ENCODE results near the gene SIX2.

DNA sequence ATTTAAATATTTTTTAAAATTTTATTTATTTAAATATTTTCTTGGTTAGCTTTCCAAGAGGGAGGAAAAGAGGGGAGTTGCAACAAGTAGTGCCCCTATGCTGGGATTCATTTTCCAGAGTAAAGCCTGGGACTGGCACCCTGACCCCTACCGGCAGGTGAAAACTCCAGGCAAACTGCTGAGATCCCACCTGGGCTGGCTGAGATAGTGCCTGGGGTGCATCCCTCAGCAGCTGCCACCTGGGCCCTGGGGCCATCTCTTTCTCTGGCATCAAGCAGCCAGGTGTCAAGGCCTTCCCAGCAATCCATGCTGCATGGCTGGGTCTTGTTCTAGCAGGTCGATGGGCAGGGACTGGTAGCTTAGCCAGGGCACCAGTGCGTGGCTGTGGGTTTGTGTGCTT is 6.6 kb downstream of the SIX2 start:
- TF ChIP-seq, protein P1, sequence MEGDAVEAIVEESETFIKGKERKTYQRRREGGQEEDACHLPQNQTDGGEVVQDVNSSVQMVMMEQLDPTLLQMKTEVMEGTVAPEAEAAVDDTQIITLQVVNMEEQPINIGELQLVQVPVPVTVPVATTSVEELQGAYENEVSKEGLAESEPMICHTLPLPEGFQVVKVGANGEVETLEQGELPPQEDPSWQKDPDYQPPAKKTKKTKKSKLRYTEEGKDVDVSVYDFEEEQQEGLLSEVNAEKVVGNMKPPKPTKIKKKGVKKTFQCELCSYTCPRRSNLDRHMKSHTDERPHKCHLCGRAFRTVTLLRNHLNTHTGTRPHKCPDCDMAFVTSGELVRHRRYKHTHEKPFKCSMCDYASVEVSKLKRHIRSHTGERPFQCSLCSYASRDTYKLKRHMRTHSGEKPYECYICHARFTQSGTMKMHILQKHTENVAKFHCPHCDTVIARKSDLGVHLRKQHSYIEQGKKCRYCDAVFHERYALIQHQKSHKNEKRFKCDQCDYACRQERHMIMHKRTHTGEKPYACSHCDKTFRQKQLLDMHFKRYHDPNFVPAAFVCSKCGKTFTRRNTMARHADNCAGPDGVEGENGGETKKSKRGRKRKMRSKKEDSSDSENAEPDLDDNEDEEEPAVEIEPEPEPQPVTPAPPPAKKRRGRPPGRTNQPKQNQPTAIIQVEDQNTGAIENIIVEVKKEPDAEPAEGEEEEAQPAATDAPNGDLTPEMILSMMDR (IDR thresholded peaks at IDR 0.05; ENCODE audit: extremely low read depth in 1 of 2, insufficient read depth in 1 of 2, low read depth in 1 of 2, low read length in 2 of 2): no peak
- TF ChIP-seq, protein P2, sequence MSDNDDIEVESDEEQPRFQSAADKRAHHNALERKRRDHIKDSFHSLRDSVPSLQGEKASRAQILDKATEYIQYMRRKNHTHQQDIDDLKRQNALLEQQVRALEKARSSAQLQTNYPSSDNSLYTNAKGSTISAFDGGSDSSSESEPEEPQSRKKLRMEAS (IDR thresholded peaks at IDR 0.05; ENCODE audit: insufficient read depth, insufficient read length): no peak
- TF ChIP-seq POLR2AphosphoS5 (IDR thresholded peaks at IDR 0.05; ENCODE audit: insufficient read depth, low read depth, low read length): no peak
- no peak for TF ChIP-seq EZH2 (IDR thresholded peaks at IDR 0.05; ENCODE audit: borderline replicate concordance, low read depth, low read length, severe bottlenecking)
- TF ChIP-seq POLR2A (IDR thresholded peaks at IDR 0.05; ENCODE audit: low read depth, low read length): no peak
- TF ChIP-seq MYC (IDR thresholded peaks at IDR 0.05; ENCODE audit: low read depth, low read length): no peak

Data from endothelial cell of umbilical vein (primary cell).